ENCODE data around the gene YTHDC2. TPM values are rescaled to one million over a fixed set of nuclear protein-coding genes. Genes with fewer than 3 reads are reported as not detected.
"Not testable (repeated sequence)": the region's sequence is repeated elsewhere in the genome, so short reads cannot be mapped to it uniquely, and the experiment has no call there.

Gene YTHDC2
- total RNA-seq, 3 donors from 2014 or later: 22.4 to 49.2 (median 40.0) TPM

- Histone ChIP-seq H3K27me3 (no peaks in the 10 kb centered on the region), H3K4me1 (no peaks in the 10 kb centered on the region), H3K36me3 (no peaks in the 10 kb centered on the region), H3K9me3 (no peaks in the 10 kb centered on the region), H3K27ac (no peak overlapping the region), H3K4me3 (no peak overlapping the region)
- DNase-seq (ENCODE audit: low spot score in 2 of 2): no peak
- intact Hi-C loops (cut with DNase I; ENCODE audit: low total_unique reads): no loop called here
- TF ChIP-seq CTCF (IDR thresholded peaks at IDR 0.05): no peak
- TF ChIP-seq POLR2A (IDR thresholded peaks at IDR 0.05): no peak
Observed at GRCh38 chr5:113598926-113599325, 85.4 kb downstream of the YTHDC2 start.

GRCh38 chr5:113600255-113600905, 86.9 kb downstream of the YTHDC2 start:
- DNase-seq (ENCODE audit: low spot score in 2 of 2): no peak
- intact Hi-C loops (cut with DNase I; ENCODE audit: low total_unique reads): no loop called here
- no peaks in the 10 kb centered on the region for H3K27me3 ChIP-seq

GRCh38 chr5:113601423-113601822, 87.9 kb downstream of the YTHDC2 start:
- Histone ChIP-seq H3K4me3 (no peak overlapping the region), H3K36me3 (no peaks in the 10 kb centered on the region), H3K27ac (no peak overlapping the region), H3K9me3 (no peaks in the 10 kb centered on the region), H3K27me3 (peaks cover 0 to 4% of the 10 kb centered on the region in 2 donors), H3K4me1 (no peaks in the 10 kb centered on the region)
- intact Hi-C loops (cut with DNase I; ENCODE audit: low total_unique reads): no loop called here
- TF ChIP-seq POLR2A (IDR thresholded peaks at IDR 0.05) (no peak), CTCF (IDR thresholded peaks at IDR 0.05) (no peak), POLR2AphosphoS5 (IDR thresholded peaks at IDR 0.05) (no peak)
- DNase-seq (ENCODE audit: low spot score in 2 of 2): no peak

More at GRCh38 chr5:113600255-113600905, 86.9 kb downstream of the YTHDC2 start:
- H3K27ac ChIP-seq: no peak overlapping the region
- no peaks in the 10 kb centered on the region for H3K36me3 ChIP-seq
- no peaks in the 10 kb centered on the region for H3K4me1 ChIP-seq
- no peak overlapping the region for H3K4me3 ChIP-seq
- no peaks in the 10 kb centered on the region for H3K9me3 ChIP-seq
- no peak for TF ChIP-seq CTCF (IDR thresholded peaks at IDR 0.05)
- TF ChIP-seq POLR2AphosphoS5 (IDR thresholded peaks at IDR 0.05): no peak
- TF ChIP-seq POLR2A (IDR thresholded peaks at IDR 0.05): no peak

- H3K4me3 ChIP-seq; H3K27me3 ChIP-seq; H3K9me3 ChIP-seq; H3K4me1 ChIP-seq; DNase-seq (ENCODE audit: low spot score in 2 of 2); H3K27ac ChIP-seq; intact Hi-C loops (cut with DNase I; ENCODE audit: low total_unique reads); H3K36me3 ChIP-seq: not testable (repeated sequence)
Observed at GRCh38 chr5:113603246-113603645, 89.8 kb downstream of the YTHDC2 start.

- Histone ChIP-seq H3K36me3 (no peaks in the 10 kb centered on the region), H3K4me1 (no peaks in the 10 kb centered on the region), H3K27me3 (peaks cover 0 to 4% of the 10 kb centered on the region in 2 donors), H3K27ac (no peak overlapping the region), H3K4me3 (no peak overlapping the region), H3K9me3 (no peaks in the 10 kb centered on the region)
- TF ChIP-seq CTCF (IDR thresholded peaks at IDR 0.05): peak; percentile 29 to 73 (median 66)
- no peak for TF ChIP-seq POLR2AphosphoS5 (IDR thresholded peaks at IDR 0.05)
- no peak for DNase-seq (ENCODE audit: low spot score in 2 of 2)
- intact Hi-C loops (cut with DNase I; ENCODE audit: low total_unique reads): no loop called here
Observed at GRCh38 chr5:113606298-113607134, 93.0 kb downstream of the YTHDC2 start.
